Kasumi-1 (cell line): ENCODE data around the gene CYSRT1.

Source experiments
- DNase-seq, 2 experiments: peaks; one replicate each; lab custom pipeline; 2025; lab: John Stamatoyannopoulos, UW

CYSRT1 gene

DNA sequence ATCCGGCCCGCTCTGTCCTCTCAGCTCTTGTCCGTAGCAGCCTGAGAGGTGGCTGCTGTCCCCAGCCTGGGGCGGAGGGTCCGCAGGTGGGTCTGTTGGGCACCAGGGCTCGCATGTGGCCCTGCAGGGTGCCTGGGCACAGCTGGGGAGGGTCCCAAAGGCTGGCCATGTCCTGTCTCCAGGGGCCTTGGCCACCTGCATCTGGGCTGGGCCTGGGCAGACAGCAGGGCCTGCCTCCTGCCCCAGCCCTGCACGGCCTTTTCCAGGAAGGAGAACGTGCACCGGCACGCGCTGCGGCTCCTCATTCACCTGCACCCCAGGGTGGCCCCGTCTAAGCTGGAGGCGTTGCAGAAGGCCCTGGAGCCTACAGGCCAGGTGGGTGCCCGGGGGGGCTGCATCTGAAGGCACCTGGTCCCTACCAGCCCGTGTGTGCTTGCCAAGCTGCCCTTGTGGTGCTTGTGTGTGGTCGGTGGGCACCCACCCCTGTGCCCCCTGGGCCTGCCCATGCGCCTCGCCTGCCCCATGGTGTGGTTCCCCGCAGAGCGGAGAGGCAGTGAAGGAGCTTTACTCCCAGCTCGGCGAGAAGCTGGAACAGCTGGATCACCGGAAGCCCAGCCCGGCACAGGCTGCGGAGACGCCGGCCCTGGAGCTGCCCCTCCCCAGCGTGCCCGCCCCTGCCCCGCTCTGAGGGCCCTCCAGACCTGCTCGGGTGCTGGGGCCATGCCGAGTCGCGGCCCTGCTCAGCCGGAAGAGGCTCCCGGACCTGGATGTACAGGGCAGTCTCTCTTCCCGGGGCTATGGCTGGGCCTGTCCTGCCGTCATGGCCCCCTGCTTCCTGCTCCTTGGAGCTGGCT lies 47.5 kb downstream of the CYSRT1 start:
- DNase-seq: no peak

- DNase-seq: no peak
Measured at GRCh38 chr9:137273095-137273490, 48.1 kb downstream of the CYSRT1 start.

- DNase-seq: no peak
Measured at GRCh38 chr9:137273611-137274320, 48.8 kb downstream of the CYSRT1 start.

DNA sequence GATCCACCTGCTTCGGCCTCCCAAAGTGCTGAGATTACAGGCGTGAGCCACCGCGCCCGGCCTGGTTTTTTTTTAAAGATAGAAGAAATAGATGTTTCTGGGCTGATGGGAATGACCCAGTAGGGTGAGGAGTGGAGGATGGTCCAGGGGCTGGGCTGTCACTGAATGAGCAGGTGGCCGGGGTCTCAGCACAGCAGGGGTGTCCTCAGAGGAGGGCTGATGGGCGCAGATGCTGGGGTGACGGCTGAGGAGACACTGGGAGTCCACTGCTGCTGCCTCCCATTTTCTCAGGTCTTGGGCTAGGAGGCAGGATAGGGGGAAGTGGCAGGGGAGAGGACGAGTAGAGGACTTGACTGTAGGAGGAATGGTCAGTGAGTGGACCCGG lies 50.2 kb downstream of the CYSRT1 start:
- DNase-seq: no peak
